Measurements from ENCODE around the gene NACC2.

DNA sequence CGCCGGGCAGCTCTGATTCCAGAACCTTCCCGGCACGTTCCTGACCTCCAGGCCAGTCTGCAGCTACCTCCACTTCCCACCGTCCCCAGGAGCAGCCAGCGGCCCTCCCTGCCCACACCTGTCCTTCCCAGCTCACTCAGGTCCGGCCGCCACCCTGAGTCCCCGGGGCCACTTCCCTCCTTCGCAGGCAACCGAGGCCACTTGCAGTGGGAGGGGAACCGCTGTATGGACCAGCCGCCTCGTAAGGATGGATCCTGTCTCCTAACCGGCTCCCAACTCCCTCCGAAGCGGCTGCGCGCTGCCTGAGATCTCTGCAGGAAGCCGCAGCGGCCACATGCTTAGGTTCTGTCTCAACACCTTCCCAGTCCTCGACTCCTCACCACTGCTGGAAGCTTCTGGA is 16.1 kb upstream of the NACC2 start:
- no peak for TF ChIP-seq EZH2phosphoT487 (IDR thresholded peaks at IDR 0.05; ENCODE audit: low read length)
- no peak for TF ChIP-seq EZH2 (optimal IDR thresholded peaks at IDR 0.05; ENCODE audit: low read depth, low read length)

All from MM.1S (cell line).